T-helper 2 cell (primary cell): ENCODE data around the gene SLCO3A1.

Experiments used
- DNase-seq, 5 experiments: peaks; one replicate each; pipeline versions ENCODE4 v3.0.0 to v3.0.0-alpha.2; 2012 to 2022

SLCO3A1 gene

DNA sequence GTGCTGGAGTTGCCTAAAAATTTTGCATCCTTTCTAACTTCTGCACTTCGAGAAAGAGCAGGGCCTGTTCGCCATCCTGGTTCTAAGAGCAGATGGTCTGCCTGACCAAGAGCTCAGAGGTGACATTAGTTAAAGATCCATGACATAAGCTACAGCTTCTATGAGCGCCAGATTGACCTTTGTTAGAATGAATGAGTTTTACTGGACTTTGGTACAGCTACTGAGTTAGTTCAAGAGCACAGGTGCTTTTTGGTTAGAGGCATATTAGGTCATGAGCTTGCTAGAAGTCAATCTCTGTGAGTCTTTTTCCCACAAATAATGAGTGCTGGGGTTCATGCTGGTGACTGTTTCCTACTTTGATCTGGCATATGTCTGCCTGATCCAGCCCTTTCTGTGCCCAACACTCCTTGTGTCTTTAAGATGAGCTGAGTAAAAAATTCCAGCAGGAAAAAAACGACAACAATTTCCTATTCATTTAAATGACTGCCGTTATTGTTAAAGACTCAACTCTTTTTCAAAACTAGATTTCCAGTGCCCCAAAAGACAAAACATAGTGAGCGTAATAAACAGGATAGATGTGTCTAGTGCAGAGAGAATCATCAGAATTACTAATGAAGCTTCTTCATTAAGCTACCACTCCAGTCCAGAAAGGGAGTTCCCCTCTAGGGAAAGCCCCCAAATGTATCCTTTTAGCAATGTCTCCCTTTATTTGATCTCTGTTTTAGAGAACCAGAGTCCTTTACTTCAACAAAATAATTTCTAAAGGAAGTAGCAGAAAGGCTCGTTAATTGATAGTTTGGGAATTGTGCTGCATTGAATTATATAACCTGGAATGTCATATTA, 152.9 kb downstream of the SLCO3A1 start:
- no peak for DNase-seq

DNA sequence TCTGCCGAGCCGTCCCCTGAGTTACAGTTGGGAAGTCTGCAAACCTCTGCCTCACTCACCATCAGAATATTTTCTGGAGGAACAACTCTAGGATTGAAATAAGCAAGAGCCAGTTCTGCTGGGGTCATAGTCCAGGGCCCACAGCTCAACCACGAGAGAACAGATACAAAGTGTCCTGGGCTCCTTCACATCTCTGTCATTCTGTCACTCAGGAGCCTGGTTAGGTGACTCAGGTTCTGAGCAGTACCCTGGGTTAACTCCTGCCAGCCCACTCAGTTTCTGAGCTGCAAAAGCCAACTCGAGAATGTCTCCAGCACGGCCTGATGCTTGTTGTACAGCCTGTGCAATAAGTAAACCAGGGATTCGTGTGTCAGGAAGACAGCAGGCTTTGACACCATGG, 155.7 kb downstream of the SLCO3A1 start:
- peak in 1 of 5 experiments; percentile 4 for DNase-seq

- DNase-seq: peak in 1 of 5 experiments; percentile 22
These were observed 158.3 kb downstream of the SLCO3A1 start for GRCh38 chr15:92011611-92012367.

GRCh38 chr15:92012368-92012629, 158.8 kb downstream of the SLCO3A1 start:
- no peak for DNase-seq

GRCh38 chr15:92012881-92013280, 159.4 kb downstream of the SLCO3A1 start:
- no peak for DNase-seq

- no peak for DNase-seq
These were observed 160.9 kb downstream of the SLCO3A1 start for GRCh38 chr15:92014281-92015030.

- no peak for DNase-seq
These were observed 164.5 kb downstream of the SLCO3A1 start for GRCh38 chr15:92017882-92018534.

DNA sequence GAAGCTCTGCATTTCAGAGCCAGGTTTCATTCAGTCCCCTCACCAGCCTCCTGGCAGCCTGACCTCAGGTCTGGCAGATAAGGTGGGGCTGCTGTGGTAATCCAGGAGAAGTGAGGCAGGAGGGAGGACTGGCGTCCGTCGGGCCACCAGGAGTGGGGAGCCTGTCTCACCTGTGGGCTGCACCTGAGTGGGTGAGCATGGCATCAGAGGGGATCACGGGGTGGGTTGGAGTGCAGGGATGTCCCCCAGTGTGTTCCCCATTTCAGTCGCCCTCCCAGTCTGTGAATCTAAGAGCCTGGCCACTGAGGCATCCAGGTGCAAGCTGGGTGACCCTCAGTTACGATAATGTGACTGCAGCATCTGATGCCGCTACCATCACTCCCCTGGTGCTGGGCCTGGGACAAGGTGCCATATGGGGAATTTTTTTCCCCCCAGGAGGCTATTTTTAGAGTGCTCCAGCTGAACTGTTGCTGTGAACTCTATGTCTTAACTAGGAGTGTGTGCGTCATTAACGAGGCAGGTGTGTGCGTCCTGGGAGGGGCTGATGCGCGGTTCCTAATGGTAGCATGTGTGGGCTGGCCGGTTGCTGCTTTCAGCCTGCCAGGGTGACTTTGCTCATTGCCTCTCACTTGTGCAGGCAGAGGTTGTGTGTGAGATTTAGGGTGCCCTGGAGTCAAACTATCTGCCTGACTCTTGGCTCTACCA, 165.2 kb downstream of the SLCO3A1 start:
- DNase-seq: no peak

DNA sequence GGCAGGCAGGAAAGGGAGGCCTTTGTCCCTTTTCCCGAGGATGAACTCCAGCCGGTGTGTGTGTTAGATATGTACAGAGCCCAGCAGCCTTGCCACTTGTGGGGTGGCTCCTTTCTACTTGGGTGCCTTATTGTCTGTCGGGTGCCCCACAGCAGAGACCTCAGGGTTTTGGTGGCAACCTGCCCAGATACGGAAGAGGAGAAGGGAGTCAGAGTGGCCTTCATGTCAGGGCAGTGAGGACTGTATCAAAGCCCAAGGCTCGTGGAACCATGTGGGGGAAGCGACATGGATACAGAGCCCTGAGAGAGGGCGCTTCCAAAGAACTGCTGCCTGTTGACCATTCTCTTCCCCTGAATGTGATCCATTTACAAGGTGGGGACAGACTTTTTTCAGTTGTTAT, 166.2 kb downstream of the SLCO3A1 start:
- DNase-seq: no peak

DNA sequence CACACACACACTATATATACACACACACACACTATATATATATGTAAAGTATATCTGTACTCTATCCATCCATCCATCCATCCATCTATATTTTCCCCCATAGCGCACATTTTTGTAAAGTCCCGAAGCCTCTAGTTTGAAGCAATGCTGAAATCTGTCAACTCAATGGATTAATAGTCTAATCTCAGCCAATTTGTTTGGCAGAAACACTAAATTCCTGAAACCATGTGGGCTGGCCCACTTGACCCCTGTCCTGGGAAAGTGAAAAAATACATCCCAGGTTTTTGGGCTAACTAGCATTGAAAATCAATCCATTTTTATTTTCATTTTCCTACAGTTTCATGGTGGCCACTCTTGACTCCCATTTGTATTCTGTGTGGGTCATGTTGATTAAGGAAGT, 166.7 kb downstream of the SLCO3A1 start:
- no peak for DNase-seq

GRCh38 chr15:92020804-92021203, 167.3 kb downstream of the SLCO3A1 start:
- no peak for DNase-seq

GRCh38 chr15:92021792-92022191, 168.3 kb downstream of the SLCO3A1 start:
- DNase-seq: peak in 1 of 5 experiments; percentile 9

DNA sequence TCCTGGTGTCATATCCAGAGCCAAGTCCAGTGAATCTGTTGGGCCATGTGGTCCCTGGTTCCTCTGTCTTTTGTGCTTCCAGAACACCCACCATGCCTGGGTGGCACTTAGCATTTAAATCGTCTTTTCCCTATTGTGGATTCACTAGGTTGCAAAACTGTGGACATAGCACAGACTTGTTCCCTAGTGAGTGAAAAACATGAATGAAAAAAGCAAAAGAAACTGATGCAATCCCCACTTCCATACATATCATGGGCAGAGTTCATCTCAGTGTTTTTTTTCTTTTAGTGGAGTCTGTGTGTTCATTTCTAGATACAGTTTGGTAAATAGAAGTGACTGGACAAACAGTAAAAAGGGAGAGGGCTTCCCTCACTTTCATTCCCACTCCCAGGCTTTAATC, 170.5 kb downstream of the SLCO3A1 start:
- no peak for DNase-seq

- no peak for DNase-seq
These were observed 172.3 kb downstream of the SLCO3A1 start for GRCh38 chr15:92025706-92026270.

GRCh38 chr15:92028389-92028724, 174.8 kb downstream of the SLCO3A1 start:
- DNase-seq: no peak

- no peak for DNase-seq
These were observed 176.3 kb downstream of the SLCO3A1 start for GRCh38 chr15:92029767-92030166.

GRCh38 chr15:92033314-92033713, 179.8 kb downstream of the SLCO3A1 start:
- DNase-seq: no peak

DNA sequence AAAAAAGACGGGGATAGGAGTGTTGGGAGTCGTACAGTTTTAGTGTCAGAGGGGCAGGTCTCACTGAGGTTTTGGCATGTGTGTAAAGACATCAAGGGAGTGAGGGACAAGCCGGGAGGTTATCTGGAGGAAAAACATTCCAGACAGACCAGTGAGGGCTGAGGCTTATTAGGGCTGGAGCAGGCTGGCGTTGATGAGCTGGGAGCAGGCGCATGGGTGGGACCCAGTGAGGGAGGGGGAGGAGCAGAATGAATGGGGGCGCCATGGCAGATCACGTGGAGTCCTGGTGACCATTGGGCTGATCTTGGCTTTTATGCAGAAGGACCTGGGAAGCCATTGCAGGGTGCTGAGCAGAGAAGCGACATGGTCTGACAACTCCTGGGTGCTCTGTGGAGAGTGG, 180.2 kb downstream of the SLCO3A1 start:
- no peak for DNase-seq

DNA sequence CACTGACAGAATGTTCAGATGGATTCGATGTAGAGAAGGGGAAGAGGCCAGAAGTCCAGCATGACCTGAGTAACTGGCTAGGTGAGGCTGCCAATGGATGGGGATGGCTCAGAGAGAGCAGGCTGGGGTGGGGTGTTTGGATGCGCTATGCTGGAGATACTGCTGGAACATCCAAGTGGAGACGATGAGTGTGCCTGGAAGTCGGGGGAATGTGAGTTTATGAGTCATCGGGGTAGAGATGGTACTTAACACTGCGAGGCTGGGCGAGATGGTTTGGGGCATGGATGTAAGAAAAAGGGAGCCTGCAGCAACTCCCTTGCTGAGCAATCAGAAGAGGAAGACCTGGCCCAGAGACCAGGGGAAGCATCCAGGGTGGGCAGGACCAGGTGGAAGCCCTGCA, 180.7 kb downstream of the SLCO3A1 start:
- no peak for DNase-seq

GRCh38 chr15:92035551-92035950, 182.0 kb downstream of the SLCO3A1 start:
- DNase-seq: no peak

- DNase-seq: no peak
These were observed 182.5 kb downstream of the SLCO3A1 start for GRCh38 chr15:92035961-92036360.

DNA sequence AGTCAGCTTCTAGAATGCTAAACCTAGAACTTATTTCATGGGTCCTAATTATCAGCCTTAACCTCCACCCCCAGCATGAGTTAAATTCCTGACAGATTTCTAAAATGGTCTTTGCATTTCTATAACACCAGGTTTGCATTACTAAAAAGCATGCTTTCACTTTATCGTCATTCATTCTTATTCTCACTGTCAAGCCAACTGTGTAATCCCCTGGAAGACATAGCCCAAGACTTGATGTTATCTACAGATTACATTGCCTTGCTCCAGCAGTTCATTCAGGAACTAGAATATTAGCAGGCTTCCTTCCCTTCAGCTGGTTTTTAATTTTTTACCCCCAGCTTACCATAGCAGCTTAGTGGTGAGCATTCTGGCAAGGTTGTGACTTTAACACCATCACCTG, 184.0 kb downstream of the SLCO3A1 start:
- no peak for DNase-seq
